ENCODE measurements around the gene KIFBP. TPM values are rescaled to one million over a fixed set of nuclear protein-coding genes. Genes with fewer than 3 reads are reported as not detected.

KIFBP gene
- total RNA-seq, 4 donors from 2014 or later = 7.4 to 49.2 (median 30.4) TPM

- Histone ChIP-seq H3K4me3 (no peak overlapping the region), H3K9me3 (no peaks in the 10 kb centered on the region), H3K36me3 (no peaks in the 10 kb centered on the region), H3K27ac (no peak overlapping the region), H3K4me1 (no peaks in the 10 kb centered on the region), H3K27me3 (no peaks in the 10 kb centered on the region)
- no peak for DNase-seq
- intact Hi-C loops (cut with DNase I; ENCODE audit: low total_unique reads) = no loop called here
- no peak for TF ChIP-seq CTCF (IDR thresholded peaks at IDR 0.05)
- TF ChIP-seq POLR2A (IDR thresholded peaks at IDR 0.05) = no peak
These were observed 53.8 kb downstream of the KIFBP start for GRCh38 chr10:69042417-69042816.

DNA sequence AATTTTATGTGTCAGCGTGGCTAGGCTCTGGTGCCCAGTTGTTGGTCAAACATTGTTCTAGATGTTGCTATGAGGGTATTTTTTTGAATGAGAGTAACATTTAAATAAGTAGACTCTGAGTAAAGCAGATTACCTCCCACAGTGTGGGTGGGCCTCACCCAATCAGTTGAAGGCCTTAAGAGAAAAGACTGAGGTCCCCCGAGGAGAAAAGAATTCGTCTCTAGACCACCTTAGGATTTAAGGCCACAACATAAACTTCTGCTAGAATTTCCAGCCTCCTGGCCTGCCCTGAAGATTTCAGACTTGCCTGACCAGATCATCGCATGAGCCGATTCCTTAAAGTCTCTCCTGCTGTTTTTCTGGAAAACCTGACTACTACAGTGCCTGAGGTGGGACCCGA, 54.2 kb downstream of the KIFBP start:
- intact Hi-C loops (cut with DNase I; ENCODE audit: low total_unique reads) = no loop called here
- DNase-seq = no peak
- Histone ChIP-seq H3K27me3 (no peaks in the 10 kb centered on the region), H3K9me3 (no peaks in the 10 kb centered on the region), H3K4me3 (no peak overlapping the region), H3K4me1 (no peaks in the 10 kb centered on the region), H3K27ac (no peak overlapping the region), H3K36me3 (no peaks in the 10 kb centered on the region)
- TF ChIP-seq CTCF (IDR thresholded peaks at IDR 0.05) = no peak
- no peak for TF ChIP-seq POLR2A (IDR thresholded peaks at IDR 0.05)

DNA sequence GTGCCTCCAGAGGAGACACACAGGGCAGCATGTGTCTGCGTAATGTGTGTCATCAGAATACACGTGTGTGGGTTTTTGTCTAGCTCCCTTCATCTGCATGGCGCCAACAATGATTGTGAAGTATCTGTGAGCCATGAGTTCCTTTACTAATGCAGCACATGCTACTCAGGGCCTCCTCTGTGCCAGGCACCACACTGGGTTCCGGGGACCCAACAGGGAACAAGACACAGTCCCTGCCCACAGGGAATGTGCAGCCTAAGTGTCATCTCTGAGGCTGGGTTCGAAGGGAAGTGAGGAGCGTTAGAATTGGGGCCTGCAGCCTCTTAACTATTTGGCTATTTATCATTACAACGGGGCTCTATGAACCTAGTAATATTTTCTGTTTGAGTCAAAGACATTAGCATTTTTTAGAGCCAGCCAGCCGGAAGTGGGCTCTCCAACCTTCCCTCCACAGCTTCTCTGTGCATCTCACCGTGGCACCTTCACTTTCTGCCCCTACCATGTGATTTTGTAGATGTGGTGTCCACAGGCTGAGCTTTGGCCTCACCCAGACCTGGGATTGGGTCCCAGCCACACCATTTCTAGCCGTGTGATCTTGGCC, 55.4 kb downstream of the KIFBP start:
- H3K36me3 ChIP-seq = no peaks in the 10 kb centered on the region
- no peaks in the 10 kb centered on the region for H3K9me3 ChIP-seq
- no peak overlapping the region for H3K27ac ChIP-seq
- H3K27me3 ChIP-seq = no peaks in the 10 kb centered on the region
- TF ChIP-seq CTCF (IDR thresholded peaks at IDR 0.05) = no peak
- TF ChIP-seq POLR2A (IDR thresholded peaks at IDR 0.05) = no peak
- H3K4me1 ChIP-seq = no peaks in the 10 kb centered on the region
- H3K4me3 ChIP-seq = no peak overlapping the region
- intact Hi-C loops (cut with DNase I; ENCODE audit: low total_unique reads) = no loop called here
- no peak for DNase-seq

DNA sequence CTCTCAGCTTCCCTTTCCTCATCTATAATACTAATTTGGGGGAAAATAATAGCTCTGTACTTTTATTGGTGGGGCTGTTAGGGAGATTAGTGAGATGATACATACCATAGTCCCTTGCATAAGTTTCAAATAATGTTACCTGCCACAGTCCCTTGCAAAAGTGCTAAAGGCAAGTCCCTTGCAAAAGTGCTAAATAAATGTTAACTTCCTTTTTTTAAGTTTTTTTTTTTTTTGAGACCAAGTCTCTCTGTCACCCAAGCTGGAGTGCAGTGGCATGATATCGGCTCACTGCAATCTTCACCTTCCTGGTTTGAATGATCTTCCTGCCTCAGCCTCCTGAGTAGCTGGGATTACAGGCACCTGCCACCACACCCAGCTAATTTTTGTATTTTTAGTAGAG, 55.9 kb downstream of the KIFBP start:
- Histone ChIP-seq H3K27ac (no peak overlapping the region), H3K27me3 (no peaks in the 10 kb centered on the region), H3K4me3 (no peak overlapping the region), H3K9me3 (no peaks in the 10 kb centered on the region), H3K36me3 (no peaks in the 10 kb centered on the region), H3K4me1 (no peaks in the 10 kb centered on the region)
- no peak for TF ChIP-seq POLR2A (IDR thresholded peaks at IDR 0.05)
- TF ChIP-seq CTCF (IDR thresholded peaks at IDR 0.05) = no peak
- intact Hi-C loops (cut with DNase I; ENCODE audit: low total_unique reads) = no loop called here
- no peak for DNase-seq

GRCh38 chr10:69045441-69046300, 57.1 kb downstream of the KIFBP start:
- H3K36me3 ChIP-seq = no peaks in the 10 kb centered on the region
- H3K4me1 ChIP-seq = no peaks in the 10 kb centered on the region
- no peak overlapping the region for H3K4me3 ChIP-seq
- H3K9me3 ChIP-seq = no peaks in the 10 kb centered on the region
- no peak overlapping the region for H3K27ac ChIP-seq
- TF ChIP-seq POLR2A (IDR thresholded peaks at IDR 0.05) = no peak
- TF ChIP-seq CTCF (IDR thresholded peaks at IDR 0.05) = no peak
- no peak for DNase-seq
- intact Hi-C loops (cut with DNase I; ENCODE audit: low total_unique reads) = no loop called here
- H3K27me3 ChIP-seq = no peaks in the 10 kb centered on the region

Data from uterus (tissue), 4 donors.